Duodenal mucosa (tissue), 2 donors: ENCODE data around the gene CEP290.
A peak's percentile ranks its signal among the peaks of the same experiment; 100 is the strongest.
"Not testable (repeated sequence)": the region's sequence is repeated elsewhere in the genome, so short reads cannot be mapped to it uniquely, and the experiment has no call there.

Source experiments
- H3K27ac ChIP-seq: one replicate; pipeline ENCODE4 v1.7.0; 2013; ENCODE audit warnings: low read depth, low read length
- H3K27me3 ChIP-seq, 2 donors: one replicate each; pipeline ENCODE4 v1.7.0; 2013; ENCODE audit warnings: low read length in 2 of 2, control low read depth in 1 of 2; ENCODE audit not compliant: insufficient read depth in 2 of 2, control insufficient read depth in 1 of 2
- H3K36me3 ChIP-seq, 2 donors: one replicate each; pipeline ENCODE4 v1.7.0; 2013; ENCODE audit warnings: low read length in 2 of 2, control low read depth in 1 of 2; ENCODE audit not compliant: insufficient read depth in 2 of 2, control insufficient read depth in 1 of 2
- H3K4me1 ChIP-seq, 2 donors: one replicate each; pipeline ENCODE4 v1.7.0; 2013; ENCODE audit warnings: low read length in 2 of 2, control low read depth in 1 of 2; ENCODE audit not compliant: insufficient read depth in 2 of 2, control insufficient read depth in 1 of 2
- H3K4me3 ChIP-seq, 2 donors: one replicate each; pipeline ENCODE4 v1.7.0; 2013; ENCODE audit warnings: low read length in 2 of 2, low read depth in 1 of 2
- H3K9ac ChIP-seq, 2 donors: one replicate each; pipeline ENCODE4 v1.7.0; 2013; ENCODE audit warnings: low read length in 2 of 2, low read depth in 1 of 2
- H3K9me3 ChIP-seq, 2 donors: one replicate each; pipeline ENCODE4 v1.7.0; 2013; ENCODE audit warnings: low read length in 2 of 2, control low read depth in 1 of 2; ENCODE audit not compliant: control insufficient read depth in 1 of 2

Gene CEP290

DNA sequence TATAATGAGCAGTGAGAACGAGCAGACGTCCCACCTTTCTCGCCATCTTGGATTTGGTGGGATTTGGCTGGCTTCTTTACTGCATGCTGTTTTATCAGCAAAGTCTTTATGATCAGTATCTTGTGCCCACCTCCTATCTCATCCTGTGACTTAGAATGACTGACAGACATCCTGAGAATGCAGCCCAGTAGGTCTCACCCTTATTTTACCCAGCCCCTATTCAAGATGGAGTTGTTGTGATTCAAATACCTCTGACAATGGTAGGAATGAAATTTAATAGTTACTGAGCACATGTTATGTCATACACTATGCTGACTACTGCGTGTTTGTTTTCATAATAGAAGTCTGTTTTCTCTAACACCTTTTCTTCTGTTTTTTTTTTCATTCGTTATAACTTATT is 2.1 kb upstream of the CEP290 start:
- H3K9ac ChIP-seq = no peak overlapping the region
- no peak overlapping the region for H3K4me3 ChIP-seq

DNA sequence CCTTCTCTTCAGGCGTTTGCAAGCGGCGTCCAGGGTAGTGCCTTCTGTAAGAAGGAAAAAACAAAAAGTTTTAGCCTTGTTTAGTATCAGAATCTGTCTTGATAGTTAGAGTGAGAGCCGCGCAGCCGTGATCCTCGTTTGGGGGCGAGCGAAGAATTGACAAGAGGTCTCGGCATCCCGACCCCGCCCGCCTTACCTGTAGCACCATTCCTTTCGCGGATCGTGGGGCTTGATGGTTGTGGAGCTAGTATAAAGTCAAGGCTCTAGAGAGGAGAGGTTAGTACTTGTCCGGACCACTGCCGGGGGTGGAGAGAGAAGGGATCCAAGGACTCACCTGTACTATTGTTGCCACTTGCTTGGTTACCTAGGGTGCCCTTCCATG is 713 bp upstream of the CEP290 start:
- no peaks in the 10 kb centered on the region for H3K9me3 ChIP-seq
- H3K4me1 ChIP-seq = peaks cover 27 to 34% of the 10 kb centered on the region in 2 donors
- H3K36me3 ChIP-seq = no peaks in the 10 kb centered on the region
- H3K27ac ChIP-seq = no peak overlapping the region
- peak overlapping the region; percentile 80 to 81 for H3K9ac ChIP-seq
- H3K27me3 ChIP-seq = no peaks in the 10 kb centered on the region
- peak overlapping the region; percentile 92 to 97 for H3K4me3 ChIP-seq

More for the DNA sequence above, 2.1 kb upstream of the CEP290 start:
- H3K27ac ChIP-seq = no peak overlapping the region
- H3K4me1 ChIP-seq = peaks cover 27 to 34% of the 10 kb centered on the region in 2 donors
- no peaks in the 10 kb centered on the region for H3K9me3 ChIP-seq
- H3K36me3 ChIP-seq = no peaks in the 10 kb centered on the region
- no peaks in the 10 kb centered on the region for H3K27me3 ChIP-seq

DNA sequence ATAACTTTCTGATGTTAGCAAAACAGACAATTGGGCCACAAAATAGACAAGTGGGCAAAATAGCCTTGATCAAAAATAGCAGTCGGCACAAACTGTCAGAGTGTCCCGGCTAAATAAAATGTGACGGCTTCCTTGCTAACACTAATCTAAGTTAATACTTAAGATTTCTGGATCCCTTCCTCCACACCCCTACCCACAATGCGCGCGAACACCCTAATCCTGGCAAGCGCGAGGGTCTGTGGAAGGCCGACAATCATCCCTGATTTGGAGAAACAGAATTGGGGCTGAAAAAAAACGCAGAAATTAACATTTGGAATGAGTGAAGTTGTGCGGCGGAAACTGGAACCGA is 489 bp downstream of the CEP290 start:
- no peaks in the 10 kb centered on the region for H3K9me3 ChIP-seq
- no peaks in the 10 kb centered on the region for H3K27me3 ChIP-seq
- peak overlapping the region; percentile 83 to 85 for H3K9ac ChIP-seq
- peaks cover 27 to 34% of the 10 kb centered on the region in 2 donors for H3K4me1 ChIP-seq
- H3K4me3 ChIP-seq = peak overlapping the region; percentile 92 to 97
- H3K27ac ChIP-seq = peak overlapping the region; percentile 13
- H3K36me3 ChIP-seq = no peaks in the 10 kb centered on the region

DNA sequence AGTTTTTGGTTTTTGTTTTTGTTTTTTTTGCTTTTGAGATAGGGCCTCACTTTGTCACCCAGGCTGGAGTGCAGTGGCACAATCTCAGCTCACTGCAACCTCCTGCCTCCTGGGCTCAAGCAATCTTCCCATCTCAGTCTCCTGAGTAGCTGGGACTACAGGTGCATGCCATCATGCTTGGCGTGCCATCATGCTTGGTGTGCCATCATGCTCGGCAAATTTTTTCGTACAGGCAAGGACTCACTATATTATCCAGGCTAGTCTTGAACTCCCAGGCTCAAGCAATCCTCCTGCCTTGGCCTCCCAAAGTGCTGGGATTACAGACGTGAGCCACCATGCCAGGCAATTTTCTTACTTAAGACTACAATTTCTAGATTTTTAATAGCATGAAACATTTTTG is 2.2 kb downstream of the CEP290 start:
- H3K4me1 ChIP-seq = peaks cover 17 to 18% of the 10 kb centered on the region in 2 donors
- H3K9me3 ChIP-seq, H3K27ac ChIP-seq, H3K9ac ChIP-seq, H3K36me3 ChIP-seq, H3K27me3 ChIP-seq, H3K4me3 ChIP-seq: not testable (repeated sequence)

DNA sequence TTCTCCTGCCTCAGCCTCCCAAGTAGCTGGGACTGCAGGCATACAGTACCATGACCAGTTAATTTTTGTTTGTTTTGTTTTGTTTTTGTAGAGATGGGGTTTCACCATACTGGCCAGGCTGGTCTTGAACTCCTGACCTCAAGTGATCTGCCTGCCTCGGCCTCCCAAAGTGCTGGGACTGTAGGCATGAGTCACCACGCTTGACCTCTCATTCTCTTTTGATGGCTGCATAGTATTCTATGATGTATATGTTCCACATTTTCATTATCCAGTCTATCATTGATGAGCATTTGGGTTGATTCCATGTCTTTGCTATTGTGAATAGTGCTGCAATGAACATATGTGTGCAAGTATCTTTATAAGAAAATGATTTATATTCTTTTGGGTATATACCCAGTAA is 8.7 kb downstream of the CEP290 start:
- not testable (repeated sequence) for H3K27me3 ChIP-seq, H3K9me3 ChIP-seq, H3K4me3 ChIP-seq, H3K9ac ChIP-seq, H3K4me1 ChIP-seq, H3K27ac ChIP-seq, H3K36me3 ChIP-seq

DNA sequence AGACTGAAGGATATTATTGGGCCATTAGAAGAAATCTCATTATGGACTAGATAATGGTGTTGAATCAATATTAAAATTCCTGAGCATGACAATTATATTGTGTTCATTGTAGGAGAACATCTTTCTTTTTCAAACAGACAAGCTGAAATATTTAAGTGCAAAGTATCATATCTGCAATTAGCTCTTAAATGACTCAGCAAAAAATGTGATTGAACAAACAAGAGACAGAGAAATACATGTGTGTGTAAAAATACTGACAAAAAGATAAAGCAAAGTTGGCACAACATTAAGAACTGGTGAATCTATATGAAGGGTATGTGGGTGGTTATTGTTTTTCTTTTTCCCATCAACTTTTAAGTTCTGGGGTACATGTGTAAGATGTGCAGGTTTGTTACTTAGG is 9.5 kb downstream of the CEP290 start:
- Histone ChIP-seq H3K4me3 (no peak overlapping the region), H3K36me3 (peaks cover 0 to 14% of the 10 kb centered on the region in 2 donors), H3K27ac (no peak overlapping the region), H3K4me1 (no peaks in the 10 kb centered on the region), H3K9ac (no peak overlapping the region), H3K9me3 (no peaks in the 10 kb centered on the region), H3K27me3 (no peaks in the 10 kb centered on the region)

DNA sequence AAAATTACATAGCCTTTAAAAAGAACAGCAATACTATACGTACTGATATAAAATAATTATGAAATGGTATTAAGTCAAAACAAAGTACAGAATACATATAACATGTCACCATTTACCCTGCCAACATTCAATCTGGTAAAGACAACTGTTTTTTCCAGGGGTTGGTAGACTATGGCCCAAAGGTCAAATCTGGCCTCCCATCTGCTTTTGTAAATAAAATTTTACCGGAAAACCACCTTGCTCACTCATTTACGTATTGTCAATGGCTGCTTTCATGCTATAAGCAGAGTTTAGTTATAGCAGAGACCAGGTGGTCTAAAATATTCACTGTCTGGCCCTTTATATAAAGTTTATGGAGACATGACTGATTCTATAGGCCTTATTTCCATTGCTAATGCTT is 14.0 kb downstream of the CEP290 start:
- H3K4me3 ChIP-seq = no peak overlapping the region
- H3K4me1 ChIP-seq = no peaks in the 10 kb centered on the region
- no peak overlapping the region for H3K9ac ChIP-seq
- H3K27ac ChIP-seq = no peak overlapping the region
- H3K27me3 ChIP-seq = no peaks in the 10 kb centered on the region
- H3K36me3 ChIP-seq = peaks cover 3 to 8% of the 10 kb centered on the region in 2 donors
- no peaks in the 10 kb centered on the region for H3K9me3 ChIP-seq

DNA sequence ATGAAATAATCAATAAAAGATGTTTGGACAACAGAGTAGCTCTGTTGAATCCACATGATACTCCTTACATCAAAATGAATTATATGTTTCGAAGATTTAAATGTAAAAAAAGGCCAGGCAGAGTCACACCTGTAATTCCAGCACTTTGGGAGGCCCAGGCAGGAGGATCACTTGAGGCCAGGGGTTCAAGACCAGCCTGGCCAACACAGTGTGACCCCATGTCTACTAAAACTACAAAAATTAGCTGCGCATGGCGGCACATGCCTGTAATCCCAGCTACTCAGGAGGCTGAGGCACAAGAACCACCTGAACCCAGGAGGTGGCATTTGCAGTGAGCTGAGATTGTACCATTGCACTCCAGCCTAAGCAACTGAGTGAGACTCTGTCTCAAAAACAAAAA is 14.8 kb downstream of the CEP290 start:
- Histone ChIP-seq H3K9me3 (no peaks in the 10 kb centered on the region), H3K27ac (no peak overlapping the region), H3K4me3 (no peak overlapping the region), H3K4me1 (no peaks in the 10 kb centered on the region), H3K9ac (no peak overlapping the region), H3K27me3 (no peaks in the 10 kb centered on the region), H3K36me3 (peaks cover 3 to 8% of the 10 kb centered on the region in 2 donors)

DNA sequence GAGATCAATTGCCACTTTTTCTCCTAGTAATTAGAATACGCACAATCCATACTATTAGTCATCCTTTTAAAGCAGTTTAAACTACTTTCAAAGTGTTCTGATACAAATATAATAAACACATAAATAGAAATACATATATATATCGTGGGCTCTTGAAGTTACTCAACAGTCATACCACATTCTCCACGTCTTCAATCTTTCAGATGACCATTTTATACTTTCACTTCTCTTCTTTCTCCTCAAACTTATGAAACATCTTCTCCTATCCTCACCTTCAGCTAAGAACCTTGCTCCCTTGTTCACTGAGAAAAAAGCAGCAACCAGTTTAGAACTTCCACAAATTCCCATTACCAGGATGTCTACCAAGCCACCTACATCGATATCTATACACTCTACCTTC is 19.2 kb downstream of the CEP290 start:
- H3K4me1 ChIP-seq = no peaks in the 10 kb centered on the region
- H3K27me3 ChIP-seq = no peaks in the 10 kb centered on the region
- H3K9ac ChIP-seq = no peak overlapping the region
- H3K27ac ChIP-seq = no peak overlapping the region
- no peaks in the 10 kb centered on the region for H3K9me3 ChIP-seq
- H3K36me3 ChIP-seq = peaks cover 3 to 4% of the 10 kb centered on the region in 2 donors
- H3K4me3 ChIP-seq = no peak overlapping the region

DNA sequence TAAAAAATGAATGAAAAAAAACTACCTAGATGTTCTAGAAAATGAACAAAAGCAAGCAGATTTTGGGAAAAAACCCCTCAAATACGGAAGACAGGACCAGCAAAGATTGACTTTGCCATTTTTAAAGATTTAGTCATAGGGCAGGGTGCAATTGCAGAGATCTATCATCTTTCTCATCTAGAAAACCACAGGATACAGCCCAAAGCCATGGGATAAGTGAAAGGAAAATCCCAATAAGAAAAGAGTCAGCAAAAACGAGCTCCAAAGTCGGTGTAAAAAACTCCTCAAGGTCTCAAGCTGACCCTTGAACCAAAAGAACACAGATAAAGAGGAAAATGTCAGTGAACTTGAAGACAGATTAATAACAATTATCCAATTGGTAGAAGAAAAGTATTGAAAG is 28.0 kb downstream of the CEP290 start:
- H3K9ac ChIP-seq = no peak overlapping the region
- no peaks in the 10 kb centered on the region for H3K9me3 ChIP-seq
- H3K4me3 ChIP-seq = no peak overlapping the region
- H3K27ac ChIP-seq = no peak overlapping the region
- H3K4me1 ChIP-seq = no peaks in the 10 kb centered on the region
- H3K36me3 ChIP-seq = peaks cover under 1 to 17% of the 10 kb centered on the region in 2 donors
- no peaks in the 10 kb centered on the region for H3K27me3 ChIP-seq

DNA sequence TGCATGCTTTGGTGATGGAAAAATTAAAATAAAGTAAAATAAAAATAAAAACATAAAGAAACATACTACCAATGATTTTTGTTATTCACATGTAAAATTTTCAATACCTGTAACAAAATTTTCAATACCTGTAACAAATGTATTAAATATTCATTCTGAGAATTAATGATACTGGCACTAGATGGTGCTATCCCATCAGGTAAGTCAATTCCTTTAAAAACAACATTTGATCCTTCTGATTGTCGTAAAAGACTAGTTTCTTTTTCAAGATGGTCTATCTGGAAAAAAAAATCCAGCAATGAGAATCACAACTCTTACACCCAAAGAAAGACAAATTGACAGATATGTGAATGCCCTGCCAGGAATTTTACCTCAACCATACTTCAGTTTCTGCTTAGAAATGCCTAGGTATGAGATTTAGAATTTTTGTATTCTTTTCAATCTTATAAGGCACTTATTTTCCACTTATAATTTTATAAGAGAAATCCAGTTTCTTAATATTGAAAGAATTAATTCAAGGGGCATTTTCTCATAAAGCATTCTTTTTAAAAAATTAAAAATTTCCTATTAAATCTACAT is 30.7 kb downstream of the CEP290 start:
- no peaks in the 10 kb centered on the region for H3K9me3 ChIP-seq
- peak overlapping the region in 1 of 2 donors; percentile 52 for H3K4me3 ChIP-seq
- peaks cover 4 to 19% of the 10 kb centered on the region in 2 donors for H3K36me3 ChIP-seq
- no peak overlapping the region for H3K27ac ChIP-seq
- no peak overlapping the region for H3K9ac ChIP-seq
- H3K27me3 ChIP-seq = no peaks in the 10 kb centered on the region
- no peaks in the 10 kb centered on the region for H3K4me1 ChIP-seq
